ENCODE data around the gene TLR2.

Gene TLR2

GRCh38 chr4:153728660-153729059 lies 44.6 kb downstream of the TLR2 start:
- H3K4me1 ChIP-seq (ENCODE audit: insufficient read depth, low read length): no peaks in the 10 kb centered on the region
- H4K20me1 ChIP-seq (ENCODE audit: insufficient read depth, low read length): no peaks in the 10 kb centered on the region
- no peaks in the 10 kb centered on the region for H3K79me2 ChIP-seq (ENCODE audit: insufficient read depth, low read length)
- H3K4me3 ChIP-seq (ENCODE audit: low read depth in 1 of 2, low read length in 2 of 2): no peak overlapping the region
- ATAC-seq (ENCODE audit: insufficient read depth, low read depth): no peak
- H3K27me3 ChIP-seq (ENCODE audit: insufficient read depth, low read length, poor library complexity): no peaks in the 10 kb centered on the region
- DNase-seq: no peak
- H3K9me3 ChIP-seq (ENCODE audit: insufficient read depth, low read length, severe bottlenecking): no peaks in the 10 kb centered on the region
- H2AFZ ChIP-seq (ENCODE audit: low read depth, low read length): no peak overlapping the region
- no peak overlapping the region for H3K4me2 ChIP-seq (ENCODE audit: insufficient read depth, low read length)
- H3K36me3 ChIP-seq (ENCODE audit: insufficient read depth, low read length): no peaks in the 10 kb centered on the region
- H3K27ac ChIP-seq (ENCODE audit: low read length): no peak overlapping the region
- TF ChIP-seq EZH2 (IDR thresholded peaks at IDR 0.05; ENCODE audit: borderline replicate concordance, low read depth, low read length, severe bottlenecking): no peak
- no peak for TF ChIP-seq CTCF (IDR thresholded peaks at IDR 0.05; ENCODE audit: borderline replicate concordance, extremely low read depth, low read length, poor library complexity, severe bottlenecking)
- H3K9ac ChIP-seq (ENCODE audit: low read depth, low read length): no peak overlapping the region

GRCh38 chr4:153729895-153730294 lies 45.8 kb downstream of the TLR2 start:
- no peak overlapping the region for H3K4me2 ChIP-seq (ENCODE audit: insufficient read depth, low read length)
- no peak overlapping the region for H3K4me3 ChIP-seq (ENCODE audit: low read depth in 1 of 2, low read length in 2 of 2)
- no peak overlapping the region for H2AFZ ChIP-seq (ENCODE audit: low read depth, low read length)
- no peaks in the 10 kb centered on the region for H4K20me1 ChIP-seq (ENCODE audit: insufficient read depth, low read length)
- ATAC-seq (ENCODE audit: insufficient read depth, low read depth): no peak
- TF ChIP-seq EZH2 (IDR thresholded peaks at IDR 0.05; ENCODE audit: borderline replicate concordance, low read depth, low read length, severe bottlenecking) (no peak), CTCF (IDR thresholded peaks at IDR 0.05; ENCODE audit: borderline replicate concordance, extremely low read depth, low read length, poor library complexity, severe bottlenecking) (no peak)
- H3K9ac ChIP-seq (ENCODE audit: low read depth, low read length): no peak overlapping the region
- H3K4me1 ChIP-seq (ENCODE audit: insufficient read depth, low read length): no peaks in the 10 kb centered on the region
- H3K36me3 ChIP-seq (ENCODE audit: insufficient read depth, low read length): no peaks in the 10 kb centered on the region
- H3K9me3 ChIP-seq (ENCODE audit: insufficient read depth, low read length, severe bottlenecking): no peaks in the 10 kb centered on the region
- no peaks in the 10 kb centered on the region for H3K27me3 ChIP-seq (ENCODE audit: insufficient read depth, low read length, poor library complexity)
- no peak for DNase-seq
- no peaks in the 10 kb centered on the region for H3K79me2 ChIP-seq (ENCODE audit: insufficient read depth, low read length)
- no peak overlapping the region for H3K27ac ChIP-seq (ENCODE audit: low read length)

- Histone ChIP-seq H3K79me2 (ENCODE audit: insufficient read depth, low read length) (no peaks in the 10 kb centered on the region), H4K20me1 (ENCODE audit: insufficient read depth, low read length) (no peaks in the 10 kb centered on the region), H3K4me2 (ENCODE audit: insufficient read depth, low read length) (no peak overlapping the region), H3K27ac (ENCODE audit: low read length) (no peak overlapping the region), H3K27me3 (ENCODE audit: insufficient read depth, low read length, poor library complexity) (no peaks in the 10 kb centered on the region), H3K36me3 (ENCODE audit: insufficient read depth, low read length) (no peaks in the 10 kb centered on the region), H2AFZ (ENCODE audit: low read depth, low read length) (no peak overlapping the region), H3K4me1 (ENCODE audit: insufficient read depth, low read length) (no peaks in the 10 kb centered on the region), H3K9ac (ENCODE audit: low read depth, low read length) (no peak overlapping the region), H3K4me3 (ENCODE audit: low read depth in 1 of 2, low read length in 2 of 2) (no peak overlapping the region), H3K9me3 (ENCODE audit: insufficient read depth, low read length, severe bottlenecking) (no peaks in the 10 kb centered on the region)
- no peak for ATAC-seq (ENCODE audit: insufficient read depth, low read depth)
- no peak for DNase-seq
- TF ChIP-seq CTCF (IDR thresholded peaks at IDR 0.05; ENCODE audit: borderline replicate concordance, extremely low read depth, low read length, poor library complexity, severe bottlenecking) (no peak), EZH2 (IDR thresholded peaks at IDR 0.05; ENCODE audit: borderline replicate concordance, low read depth, low read length, severe bottlenecking) (no peak)
Measured at GRCh38 chr4:153731239-153731638, 47.2 kb downstream of the TLR2 start.
